SW 1271 (cell line): ENCODE measurements around the gene FBXL12.
"Not testable (repeated sequence)": the region's sequence is repeated elsewhere in the genome, so short reads cannot be mapped to it uniquely, and the experiment has no call there.

ENCODE experiments used
- DNase-seq, 2 experiments: peaks; one replicate each; lab custom pipeline; 2025; lab: John Stamatoyannopoulos, UW

The FBXL12 gene

GRCh38 chr19:9839415-9839814 is 20.5 kb upstream of the FBXL12 start:
- no peak for DNase-seq

GRCh38 chr19:9838324-9838723 is 19.4 kb upstream of the FBXL12 start:
- no peak for DNase-seq

- peak in 1 of 2 experiments; percentile 15 for DNase-seq
Observed at GRCh38 chr19:9836021-9836420, 17.1 kb upstream of the FBXL12 start.

DNA sequence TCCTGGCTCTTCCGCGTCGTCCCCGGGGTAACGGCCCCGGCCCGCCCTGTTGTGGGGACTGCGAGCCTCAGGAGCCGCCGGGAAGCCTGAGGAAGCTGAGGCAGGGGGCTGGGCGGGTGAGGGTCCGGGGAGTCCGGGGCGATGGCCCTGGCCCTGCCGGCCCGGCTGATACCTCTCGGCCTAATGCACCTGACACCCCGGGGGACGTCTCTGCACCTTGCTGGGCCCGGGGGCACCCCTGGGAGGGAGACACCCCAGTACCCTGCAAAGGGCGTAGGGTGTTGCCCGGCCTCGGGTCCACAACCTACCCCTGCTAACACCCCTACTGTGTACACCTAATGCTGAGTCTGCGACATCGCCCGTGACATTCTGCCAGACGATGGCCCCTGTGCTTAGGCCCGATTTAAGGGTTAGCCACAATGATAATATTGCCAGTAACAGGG is 16.6 kb upstream of the FBXL12 start:
- no peak for DNase-seq

DNA sequence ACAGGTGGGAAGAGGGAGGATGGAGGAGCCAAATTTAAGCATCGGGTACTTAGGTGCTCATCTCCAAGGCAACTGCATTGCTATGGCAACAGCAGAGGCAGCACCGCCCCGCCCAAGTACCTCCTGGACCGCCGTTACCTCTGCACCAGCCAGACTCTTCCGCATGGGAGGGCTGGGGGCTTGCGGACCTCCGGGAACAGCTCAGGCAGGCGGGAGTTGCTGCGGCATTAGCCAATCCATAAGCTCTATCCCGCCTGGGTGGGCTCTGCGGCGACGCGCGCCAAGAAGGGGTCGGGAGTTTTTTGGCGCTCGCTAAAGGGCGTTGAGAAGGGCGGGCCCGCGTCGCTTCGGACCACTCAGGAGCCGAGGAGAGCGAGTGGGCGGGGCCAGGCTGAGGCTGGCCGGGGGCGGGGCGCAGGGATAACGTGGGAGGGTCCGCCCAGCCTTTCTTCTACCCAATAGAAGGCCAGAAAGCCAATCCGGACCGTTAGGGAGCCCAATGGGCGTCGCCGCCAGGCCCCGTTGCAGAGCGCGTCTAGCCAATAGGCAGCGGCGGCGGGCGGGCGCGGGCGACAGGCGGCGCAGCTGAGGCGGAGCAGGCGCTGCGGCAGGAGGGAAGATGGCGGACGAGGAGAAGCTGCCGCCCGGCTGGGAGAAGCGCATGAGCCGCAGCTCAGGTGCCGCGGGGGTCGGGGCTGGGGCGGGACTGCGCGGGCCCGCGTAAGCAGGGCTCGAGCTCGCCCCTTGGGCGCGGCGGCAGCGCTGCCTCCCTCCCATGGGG is 16.0 kb upstream of the FBXL12 start, which contains the start of gene PIN1:
Gene PIN1, plus strand, starts transcription at position 593 of the 781 bp plus-strand sequence. Its CDS starts 27 bp downstream, at position 620.
- DNase-seq, result peak; percentile 90 to 98

- DNase-seq, result no peak
Observed at GRCh38 chr19:9834307-9834725, 15.4 kb upstream of the FBXL12 start.

DNA sequence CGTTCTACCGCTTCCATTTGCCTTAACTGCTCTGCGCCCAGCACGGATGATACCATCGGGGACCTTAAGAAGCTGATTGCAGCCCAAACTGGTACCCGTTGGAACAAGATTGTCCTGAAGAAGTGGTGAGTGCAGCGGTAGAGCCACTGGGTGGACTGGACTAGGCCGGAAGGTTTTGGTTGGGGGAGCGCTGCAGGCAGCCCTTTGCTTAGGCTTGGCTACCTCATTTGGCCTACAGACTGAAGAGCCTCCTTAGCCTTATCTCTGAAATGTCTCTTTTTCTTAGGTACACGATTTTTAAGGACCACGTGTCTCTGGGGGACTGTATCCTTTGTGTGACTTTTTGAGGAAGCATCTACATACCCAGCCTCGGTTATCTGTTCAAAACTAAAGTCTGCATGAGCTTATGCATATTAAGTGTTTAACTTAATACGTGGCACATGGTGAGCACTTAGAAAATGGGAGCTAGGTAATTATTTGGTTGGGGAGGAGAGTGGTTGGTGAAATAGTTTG is 9.7 kb upstream of the FBXL12 start:
- no peak for DNase-seq

- peak; percentile 76 to 89 for DNase-seq
Observed at GRCh38 chr19:9827289-9828238, 8.7 kb upstream of the FBXL12 start, which contains the start of gene UBL5. Gene UBL5, plus strand, starts transcription at chr19:9827918. Its CDS starts 420 bp downstream, at chr19:9828338.

GRCh38 chr19:9823816-9824215 is 4.9 kb upstream of the FBXL12 start:
- no peak for DNase-seq

DNA sequence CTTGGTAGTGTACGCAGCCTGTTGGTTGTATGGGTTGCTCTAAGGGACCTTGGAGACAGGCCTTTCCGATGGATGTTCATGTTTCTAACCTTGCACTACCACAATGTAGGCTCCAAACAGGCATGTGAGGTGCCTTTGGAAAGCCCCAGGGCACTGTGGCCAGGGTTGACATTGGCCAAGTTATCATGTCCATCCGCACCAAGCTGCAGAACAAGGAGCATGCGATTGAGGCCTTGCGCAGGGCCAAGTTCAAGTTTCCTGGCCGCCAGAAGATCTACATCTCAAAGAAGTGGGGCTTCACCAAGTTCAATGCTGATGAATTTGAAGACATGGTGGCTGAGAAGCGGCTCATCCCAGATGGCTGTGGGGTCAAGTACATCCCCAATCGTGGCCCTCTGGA is 1.2 kb upstream of the FBXL12 start:
- DNase-seq, result not testable (repeated sequence)

GRCh38 chr19:9819596-9819909 is 674 bp upstream of the FBXL12 start:
- DNase-seq, result no peak

DNA sequence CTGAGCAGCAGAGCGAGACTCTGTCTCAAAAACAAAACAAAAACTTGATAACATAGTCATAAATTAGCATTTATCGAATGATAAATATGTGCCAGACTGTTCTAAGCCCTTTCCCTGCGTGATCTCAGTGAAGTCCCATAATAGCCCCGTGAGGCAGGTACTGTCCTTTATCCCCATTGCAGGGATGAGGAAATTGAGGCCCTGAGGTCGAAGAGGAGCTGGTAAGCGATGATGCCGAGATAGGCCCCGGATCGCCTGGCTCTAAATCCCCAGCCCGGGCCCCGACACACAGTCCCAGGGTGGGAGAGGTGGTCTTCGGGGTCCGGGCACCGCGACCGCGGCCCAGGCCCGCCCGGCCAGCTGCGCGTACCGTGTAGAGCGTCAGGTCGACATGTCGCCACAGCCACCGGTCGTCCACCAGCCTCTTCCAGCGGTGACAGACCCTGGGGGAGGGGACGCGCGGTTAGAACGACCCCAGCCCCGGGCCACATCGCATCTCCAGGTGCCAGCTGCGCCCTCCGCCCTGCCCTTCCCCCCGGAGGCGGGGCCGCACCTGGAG is 625 bp downstream of the FBXL12 start:
- no peak for DNase-seq

DNA sequence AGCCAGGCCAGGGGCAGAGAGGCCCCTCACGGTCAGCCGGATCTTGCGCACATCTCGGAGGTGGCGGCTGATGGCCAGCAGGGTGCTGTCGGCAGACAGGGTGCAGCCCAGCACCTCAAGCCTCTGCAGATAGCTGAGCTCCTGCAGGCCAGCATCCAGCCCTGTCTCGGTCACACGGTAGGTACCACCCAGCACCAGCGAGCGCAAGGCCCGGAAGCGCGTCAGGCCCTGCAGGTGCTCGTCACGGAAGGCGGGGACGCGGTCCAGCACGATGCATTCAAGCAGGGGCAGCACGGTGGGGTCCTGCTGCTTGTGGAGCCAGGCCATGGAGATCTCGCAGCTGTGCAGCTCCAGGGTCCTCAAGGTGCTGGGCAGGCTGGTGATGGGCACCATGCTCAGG is 7.7 kb downstream of the FBXL12 start:
- DNase-seq, result no peak

DNA sequence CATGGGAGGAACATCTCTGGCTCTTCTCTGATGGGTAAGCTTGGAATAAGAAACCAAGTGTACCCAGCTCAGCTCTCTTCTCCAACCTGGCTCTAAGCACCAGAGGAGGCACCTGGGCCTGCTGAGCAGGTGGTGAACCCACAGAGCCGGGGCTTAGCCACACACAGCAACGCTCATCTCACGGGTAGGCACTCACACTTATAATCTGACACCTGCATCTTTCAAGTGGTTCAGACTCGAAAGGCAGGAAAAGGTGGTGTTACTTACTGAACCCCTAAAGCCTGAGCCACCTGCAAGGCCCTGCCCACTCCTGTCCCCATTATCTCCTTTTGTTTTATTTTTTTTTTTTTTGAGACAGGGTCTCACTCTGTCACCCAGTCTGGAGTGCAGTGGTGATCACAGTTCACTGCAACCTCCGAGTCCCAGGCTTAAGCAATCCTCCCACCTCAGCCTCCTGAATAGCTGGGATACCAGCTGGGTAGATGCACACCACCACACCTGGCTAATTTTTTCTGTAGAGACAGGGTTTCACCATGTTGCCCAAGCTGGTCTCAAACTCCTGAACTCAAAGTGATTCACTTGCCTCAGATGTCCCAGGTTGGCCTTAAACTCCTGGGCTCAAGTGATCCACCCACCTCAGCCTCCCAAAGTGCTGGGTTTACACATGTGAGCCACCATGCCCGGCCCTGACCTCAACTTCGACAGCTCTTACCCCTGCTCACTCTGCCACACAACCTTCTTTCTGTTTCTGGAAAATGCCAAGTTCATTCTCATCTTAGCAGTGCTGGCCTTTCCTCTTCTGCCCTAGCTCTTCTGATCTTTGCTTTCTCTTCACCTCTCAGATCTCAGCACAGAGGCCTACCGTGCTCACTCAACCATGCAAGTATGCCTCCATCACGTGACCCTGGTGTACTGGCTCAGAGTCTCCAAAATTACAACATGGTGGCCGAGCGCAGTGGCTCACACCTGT is 9.7 kb downstream of the FBXL12 start:
- DNase-seq, result no peak

- DNase-seq, result no peak
Observed at GRCh38 chr19:9806803-9807202, 12.1 kb downstream of the FBXL12 start.

DNA sequence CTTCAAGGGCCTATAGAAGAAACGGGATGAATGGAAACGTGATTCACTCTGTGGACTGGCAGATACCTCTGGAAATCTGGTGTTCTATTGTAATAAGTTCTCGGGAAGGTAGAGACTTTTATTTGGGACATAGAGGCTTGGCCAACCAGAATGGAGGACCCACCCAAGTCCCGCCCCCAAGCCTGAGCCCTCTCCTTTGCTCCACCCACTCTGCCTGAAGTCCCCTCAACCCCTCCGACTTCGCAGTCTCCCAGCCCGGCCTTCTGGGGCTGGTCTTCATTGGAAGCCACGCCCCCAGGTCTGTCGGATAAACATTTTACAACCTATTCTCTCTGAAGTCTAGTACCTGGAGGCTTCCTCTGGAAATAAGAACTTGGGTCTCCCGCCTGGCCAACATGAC is 16.9 kb downstream of the FBXL12 start:
- no peak for DNase-seq

DNA sequence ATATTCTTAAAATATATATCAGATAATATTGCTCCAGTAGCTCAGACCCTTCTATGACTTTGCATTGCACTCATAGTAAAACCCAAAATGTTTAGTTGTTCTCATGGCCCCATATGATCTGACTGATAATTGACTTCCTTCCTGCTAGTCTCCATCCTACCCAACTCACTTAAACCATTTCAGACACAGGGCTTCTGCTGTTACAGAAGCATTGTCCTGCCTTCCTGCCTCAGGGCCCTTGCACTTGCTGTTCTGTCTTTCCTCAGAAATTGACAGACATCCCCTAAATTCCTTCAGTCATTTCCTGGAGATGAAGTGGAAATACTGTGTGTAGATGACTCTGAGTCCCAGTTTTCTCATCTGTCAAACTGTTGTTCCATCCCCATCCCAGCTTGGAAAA is 19.7 kb downstream of the FBXL12 start:
- no peak for DNase-seq

DNA sequence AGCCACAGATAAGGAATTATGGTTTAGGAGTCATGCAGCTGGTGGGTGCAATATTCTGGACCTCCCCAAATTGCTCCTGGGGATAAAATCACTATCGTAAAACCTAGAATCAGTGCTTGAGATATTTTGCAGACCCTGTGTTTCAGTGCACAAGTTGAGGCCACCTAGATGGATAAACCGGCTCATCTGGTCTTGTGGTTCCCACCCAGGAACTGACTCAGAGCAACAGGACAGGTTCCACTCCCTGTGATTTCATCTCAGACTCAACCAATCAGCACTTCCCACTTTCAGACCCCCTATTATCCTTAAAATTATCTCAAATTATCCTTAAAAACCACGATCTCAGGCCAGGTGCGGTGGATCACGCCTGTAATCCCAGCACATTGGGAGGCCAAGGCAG is 21.0 kb downstream of the FBXL12 start:
- DNase-seq, result no peak

GRCh38 chr19:9796113-9796773 is 22.6 kb downstream of the FBXL12 start:
- peak; percentile 77 to 93 for DNase-seq

DNA sequence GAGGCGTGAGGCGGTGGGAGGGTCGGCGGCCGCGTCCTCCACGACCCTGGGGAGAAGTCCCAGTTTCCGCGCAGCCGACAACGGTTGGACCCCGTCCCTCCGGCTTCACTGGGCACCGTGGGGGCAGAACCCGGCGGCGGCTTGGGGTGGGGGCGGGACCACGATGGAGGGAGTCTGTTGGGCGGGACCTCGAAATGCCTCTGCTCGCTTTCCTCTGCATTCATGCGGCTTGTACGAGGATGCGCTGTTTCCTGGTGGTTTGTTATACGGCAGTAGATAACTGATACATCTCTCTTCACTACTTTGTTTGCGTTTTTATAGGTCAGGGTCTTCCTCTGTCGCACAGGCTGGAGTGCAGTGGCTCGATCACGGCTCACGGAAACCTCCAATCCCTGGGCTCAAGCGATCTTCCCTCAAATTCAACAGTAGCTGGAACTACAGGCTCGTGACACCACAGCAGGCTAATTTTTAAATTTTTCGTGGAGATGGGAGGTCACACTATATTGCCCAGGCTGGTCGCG is 25.7 kb downstream of the FBXL12 start:
- DNase-seq, result no peak
